Activated T-helper 1 cell treated with Interleukin-2 at 50 U/mL for 16 hours (primary cell): Measurements from ENCODE around the gene RFX5.
"Not testable (repeated sequence)": the region's sequence is repeated elsewhere in the genome, so short reads cannot be mapped to it uniquely, and the experiment has no call there.

Experiments
- DNase-seq: peaks from one replicate; pipeline ENCODE4 v3.0.0-alpha.2; 2020; ENCODE audit warnings: low read depth

The RFX5 gene

DNA sequence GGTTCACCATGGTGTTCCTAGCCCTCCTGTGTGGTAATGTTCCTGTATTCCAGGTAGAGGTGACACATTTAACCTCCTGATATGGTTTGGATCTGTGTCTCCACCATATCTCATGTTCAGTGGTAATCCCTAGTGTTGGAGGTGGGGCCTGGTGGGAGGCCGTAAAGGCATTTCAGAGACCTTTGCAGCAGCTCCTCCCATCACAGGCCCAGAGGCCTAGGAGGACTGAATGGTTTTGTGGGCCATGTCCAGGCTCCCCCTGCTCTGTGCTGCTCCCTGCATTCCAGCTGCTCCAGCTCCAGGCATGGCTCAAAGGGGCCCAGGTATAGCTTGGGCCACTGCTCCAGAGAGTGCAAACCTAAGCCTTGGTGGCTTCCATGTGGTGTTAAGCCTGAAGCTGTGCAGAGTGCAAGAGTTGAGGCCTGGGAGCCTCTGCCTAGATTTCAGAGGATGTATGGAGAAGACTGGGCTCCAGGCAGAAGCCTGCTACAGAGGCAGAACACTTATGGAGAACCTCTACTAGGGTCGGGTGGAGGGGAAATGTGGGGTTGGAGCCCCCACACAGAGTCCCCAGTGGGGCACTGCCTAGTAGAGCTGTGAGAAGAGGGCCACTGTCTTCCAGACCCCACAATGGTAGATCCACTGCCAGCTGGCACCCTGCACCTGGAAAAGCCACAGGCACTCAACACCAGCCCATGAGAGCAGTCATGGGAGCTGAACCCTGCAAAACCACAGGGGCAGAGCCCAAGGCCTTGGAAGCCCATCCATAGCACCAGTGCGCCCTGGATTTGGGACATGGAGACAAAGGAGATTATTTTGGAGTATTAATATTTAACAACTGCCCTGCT lies 15.5 kb upstream of the RFX5 start:
- DNase-seq, result no peak

DNA sequence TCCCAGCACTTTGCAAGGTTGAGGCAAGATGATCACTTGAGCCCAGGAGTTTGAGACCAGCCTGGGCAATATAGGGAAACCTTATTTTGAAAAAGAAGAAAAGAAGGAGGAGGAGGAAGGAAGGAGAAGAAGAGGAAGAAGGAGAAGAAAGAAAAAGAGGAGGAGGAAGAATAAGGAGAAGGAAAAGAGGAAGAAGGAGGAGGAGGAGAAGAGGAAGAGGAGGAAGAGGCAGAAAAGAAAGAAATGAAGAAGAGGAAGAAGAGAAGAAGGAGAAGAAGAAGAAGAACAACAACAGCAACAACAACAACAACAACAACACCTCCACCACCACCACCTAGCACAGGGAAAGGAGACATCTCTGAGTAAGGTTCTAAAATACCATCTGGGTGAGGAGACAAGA lies 14.8 kb upstream of the RFX5 start:
- DNase-seq, result no peak

DNA sequence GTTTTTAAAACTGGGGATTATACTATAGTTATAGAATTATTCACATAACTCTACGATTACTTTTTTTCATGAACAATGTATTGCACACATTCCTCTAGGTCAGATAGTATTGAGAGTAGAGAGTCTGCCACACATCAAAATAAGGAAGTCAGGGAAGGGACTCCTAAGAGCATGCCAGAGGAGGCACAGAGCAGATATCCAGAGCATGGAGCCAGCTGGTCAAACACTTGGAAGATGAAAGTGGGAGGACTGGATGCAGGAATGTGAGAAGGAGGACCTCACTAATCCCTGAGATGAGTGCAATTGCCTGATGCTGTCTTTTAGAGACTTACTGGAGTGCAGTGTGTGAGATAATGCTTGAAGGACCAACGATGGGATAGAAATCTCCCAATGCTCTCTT lies 9.6 kb upstream of the RFX5 start:
- DNase-seq, result no peak

DNA sequence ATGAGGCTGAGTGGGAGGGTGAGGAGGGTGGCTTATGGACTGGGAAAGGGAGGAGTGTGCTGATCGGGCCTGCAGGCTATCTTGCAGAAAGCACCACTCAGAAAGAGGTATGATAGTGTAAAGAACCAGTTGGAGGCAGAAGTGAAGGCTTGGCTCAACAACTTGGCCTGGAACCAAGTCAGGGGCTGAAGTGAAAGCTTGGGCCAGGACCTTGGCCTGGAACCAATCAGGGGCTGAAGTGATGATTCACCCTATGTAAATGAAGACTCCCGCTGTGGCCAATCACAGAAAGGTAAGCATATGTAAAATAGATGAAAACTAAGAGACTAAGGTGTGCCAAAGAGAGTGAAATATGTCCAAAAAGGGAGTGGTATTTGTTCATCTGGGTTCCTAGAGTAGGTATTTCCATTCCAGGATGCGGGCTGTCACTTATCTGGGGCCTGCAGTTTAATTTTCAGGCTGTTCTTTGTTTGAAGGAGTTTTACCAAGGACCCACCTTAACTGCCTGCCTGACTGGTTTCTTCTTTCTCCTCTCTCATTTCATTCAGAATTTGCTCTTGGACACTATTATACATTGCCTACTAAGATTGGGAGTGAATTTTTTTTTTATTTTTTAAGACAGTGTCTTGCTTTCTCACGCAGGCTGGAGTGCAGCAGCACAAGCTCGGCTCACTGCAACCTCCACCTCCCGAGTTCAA lies 5.1 kb upstream of the RFX5 start:
- no peak for DNase-seq

DNA sequence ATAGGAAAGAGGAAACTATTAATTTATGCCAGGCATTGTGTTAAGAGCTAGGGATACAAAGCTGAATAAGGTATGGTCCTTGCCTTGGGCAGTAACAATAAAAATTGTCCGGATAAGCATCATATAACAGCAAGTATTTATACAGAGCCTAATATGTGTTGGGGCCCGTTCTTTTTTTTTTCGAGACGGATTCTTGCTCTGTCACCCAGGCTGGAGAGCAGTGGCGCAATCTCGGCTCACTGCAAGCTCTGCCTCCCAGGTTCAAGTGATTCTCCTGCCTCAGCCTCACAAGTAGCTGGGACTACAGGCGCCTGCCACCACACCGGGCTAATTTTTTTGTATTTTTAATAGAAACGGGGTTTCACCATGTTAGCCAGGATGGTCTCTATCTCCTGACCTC lies 3.3 kb upstream of the RFX5 start:
- DNase-seq, result not testable (repeated sequence)

DNA sequence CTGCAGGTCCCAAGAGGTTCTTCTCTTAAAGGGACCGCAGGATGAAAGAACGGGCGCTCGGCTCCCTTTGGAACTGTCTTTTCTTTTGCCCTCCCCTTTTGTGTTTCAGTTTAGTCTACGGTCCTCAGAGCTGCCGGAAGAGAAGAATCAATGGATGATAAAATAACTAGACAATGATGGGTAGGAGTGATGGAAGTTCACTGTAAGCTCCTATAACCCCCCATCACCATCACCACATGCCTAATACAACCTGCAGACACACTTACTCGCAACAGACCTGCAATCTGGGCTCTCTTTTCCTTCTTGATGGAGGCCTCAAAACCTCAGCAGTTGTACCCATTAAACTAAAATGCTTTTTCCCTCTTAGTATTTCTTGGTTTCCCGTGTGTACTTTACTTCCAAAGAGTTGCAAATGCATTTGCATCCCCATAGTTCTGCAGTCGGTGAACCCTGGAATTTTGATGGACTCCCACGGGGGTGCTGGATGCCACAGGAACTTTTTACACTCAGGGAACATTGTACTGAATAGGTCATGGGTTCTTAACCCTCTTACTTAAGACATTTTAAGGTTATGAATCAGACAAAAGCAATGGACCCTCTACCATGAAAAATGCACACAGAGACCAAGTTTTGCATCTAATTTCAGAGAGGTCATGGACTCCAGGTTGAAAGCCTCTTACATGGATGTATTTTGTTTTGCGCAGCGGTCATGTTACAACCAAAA lies 633 bp upstream of the RFX5 start:
- DNase-seq, result no peak

DNA sequence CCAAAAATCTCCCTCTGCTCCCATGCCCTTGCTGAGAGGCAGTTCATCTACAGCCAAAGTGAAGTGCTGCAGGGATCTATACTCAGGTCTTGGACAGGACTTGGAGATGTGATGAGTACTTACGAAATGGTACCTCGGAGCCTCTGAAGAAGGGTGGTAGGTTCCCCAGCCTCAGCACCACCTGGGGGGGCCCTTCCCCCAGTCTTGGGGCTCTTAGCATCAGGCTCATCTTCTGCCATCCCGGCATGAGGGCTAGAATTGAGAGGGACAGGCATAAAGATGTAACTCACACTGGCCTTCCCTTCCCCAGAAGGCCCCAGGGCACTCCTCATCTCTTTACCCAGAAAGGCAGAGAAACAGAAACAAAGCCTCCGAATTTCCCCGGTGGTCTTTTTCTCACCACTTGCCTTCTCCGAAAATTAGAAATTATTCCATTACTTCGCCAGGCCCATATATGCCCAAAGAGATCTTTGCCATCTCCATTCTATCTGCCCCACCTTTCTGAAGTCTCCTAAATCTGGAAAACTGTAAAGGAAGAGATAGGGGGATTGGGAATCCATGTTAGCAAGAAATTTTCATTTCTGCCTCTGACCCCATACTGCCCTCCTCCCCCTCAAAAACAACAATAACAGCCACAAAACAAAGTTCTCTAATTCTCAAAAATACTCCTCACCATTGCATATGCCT lies 827 bp downstream of the RFX5 start:
- DNase-seq, result no peak

DNA sequence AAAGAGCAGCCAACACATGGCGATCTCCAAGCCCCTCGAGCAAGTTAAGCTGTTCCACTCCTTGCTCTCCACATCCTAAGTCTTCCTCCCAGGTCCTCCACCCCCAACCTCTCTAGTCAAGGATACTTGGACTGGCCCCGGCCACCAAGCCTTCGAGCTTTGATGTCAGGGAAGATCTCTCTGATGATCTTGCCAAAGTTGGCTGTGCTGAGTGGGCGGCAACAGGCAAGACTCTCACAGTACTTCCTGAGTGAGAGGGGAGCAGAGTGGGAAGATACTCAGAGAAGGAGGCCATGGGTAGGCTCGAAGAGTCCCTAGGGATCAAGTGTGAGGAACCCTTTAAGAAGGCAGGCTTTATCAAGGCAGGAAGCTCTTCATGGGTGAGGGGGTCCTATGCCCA lies 2.8 kb downstream of the RFX5 start:
- no peak for DNase-seq

DNA sequence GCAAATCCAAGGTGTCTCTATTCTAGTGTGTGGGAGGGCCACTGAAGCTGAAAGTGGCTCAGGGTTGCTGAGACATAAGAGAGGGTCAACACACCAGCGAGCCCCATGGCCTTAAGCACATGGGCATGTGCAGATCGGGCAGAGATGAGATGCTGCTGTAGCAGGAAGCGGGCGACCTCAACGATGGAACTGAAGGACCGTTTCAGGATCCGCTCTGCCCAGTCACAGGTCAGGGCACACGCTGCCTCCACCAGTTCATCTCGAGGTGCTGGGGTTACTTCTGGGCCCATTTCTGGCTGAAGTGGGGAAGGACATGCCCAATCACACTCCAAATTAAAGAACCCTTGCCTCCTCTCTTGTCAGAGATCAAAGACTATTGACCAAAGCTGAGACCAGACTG lies 3.5 kb downstream of the RFX5 start:
- no peak for DNase-seq

DNA sequence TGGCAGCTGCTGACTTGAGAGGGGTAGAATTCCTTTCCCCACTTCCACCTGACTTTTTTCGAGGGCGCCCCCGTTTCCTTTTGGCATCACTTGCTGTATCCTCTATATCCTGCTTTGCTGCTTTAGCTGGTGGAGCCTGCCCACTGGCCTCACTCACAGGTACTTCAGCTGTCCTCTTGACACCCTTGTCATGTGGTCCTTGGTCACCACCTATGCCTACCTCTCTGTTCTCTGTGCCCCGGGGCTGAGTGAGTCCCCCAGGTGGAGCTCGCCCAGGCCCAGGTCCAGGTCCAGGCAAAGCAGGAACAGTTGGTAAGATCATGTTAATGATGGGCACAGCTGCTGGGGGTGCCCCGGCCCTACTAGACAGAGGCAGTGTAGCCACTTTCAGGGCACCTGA lies 4.5 kb downstream of the RFX5 start:
- DNase-seq, result no peak

DNA sequence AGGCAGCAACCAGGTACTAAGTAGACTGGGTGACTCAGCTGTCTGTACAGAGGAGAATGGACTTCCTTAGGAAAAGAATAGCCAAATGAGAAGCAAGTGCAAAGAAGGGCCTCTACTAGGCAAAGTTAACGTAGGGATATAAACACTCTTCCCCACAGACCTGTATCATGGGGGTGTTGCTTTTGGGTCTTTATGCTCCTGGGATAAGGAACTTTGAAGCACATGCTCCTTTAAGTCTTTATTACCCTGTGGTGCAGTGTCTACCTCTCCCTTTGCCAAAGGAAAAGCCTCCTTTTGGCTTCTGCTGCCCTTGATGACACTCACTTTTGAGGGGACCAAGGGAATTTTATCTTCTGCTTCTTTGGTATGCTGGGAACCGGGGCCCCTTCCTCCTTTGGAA lies 5.0 kb downstream of the RFX5 start:
- no peak for DNase-seq

DNA sequence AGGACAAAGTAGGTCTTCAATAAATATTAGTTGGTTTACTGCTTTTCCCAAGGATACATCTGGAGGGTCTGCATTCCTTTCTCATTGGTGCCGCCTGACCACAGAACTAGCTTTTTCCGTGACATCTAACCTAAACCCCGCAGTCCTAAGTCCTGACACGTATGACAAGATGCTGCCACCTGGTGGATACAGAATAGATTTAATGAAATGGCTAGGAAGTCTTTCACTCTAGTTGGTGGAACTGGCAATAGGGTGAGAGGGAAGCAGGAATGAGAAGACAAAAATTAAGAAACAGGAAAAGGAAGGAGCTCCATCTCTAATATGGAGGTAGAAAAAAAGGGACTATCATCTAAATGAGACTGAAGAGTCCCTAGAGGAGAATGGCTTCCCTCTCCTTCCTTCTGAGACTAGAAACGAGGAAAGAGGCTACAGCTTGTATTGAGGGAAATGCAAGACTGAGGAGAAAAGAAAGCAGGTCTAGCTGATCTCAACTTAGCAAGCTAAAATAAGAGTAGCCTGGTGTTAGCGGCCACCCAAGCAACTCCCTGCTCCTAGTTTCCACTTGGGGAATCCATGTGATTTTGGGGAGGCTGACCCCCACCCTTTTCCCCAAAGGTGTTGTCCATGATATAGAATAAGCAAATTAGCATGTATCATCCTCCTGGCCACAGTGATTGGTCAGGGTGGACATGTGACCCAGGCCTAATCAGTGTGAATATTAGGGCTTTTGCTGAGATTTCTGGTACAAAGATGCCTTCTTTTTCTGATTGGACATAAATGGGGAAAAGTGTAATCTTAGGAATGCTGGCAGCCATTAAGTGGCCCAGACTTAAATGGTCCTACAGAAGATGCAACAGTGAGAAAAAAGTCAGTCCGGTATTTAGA lies 5.9 kb downstream of the RFX5 start:
- DNase-seq, result peak; percentile 12

DNA sequence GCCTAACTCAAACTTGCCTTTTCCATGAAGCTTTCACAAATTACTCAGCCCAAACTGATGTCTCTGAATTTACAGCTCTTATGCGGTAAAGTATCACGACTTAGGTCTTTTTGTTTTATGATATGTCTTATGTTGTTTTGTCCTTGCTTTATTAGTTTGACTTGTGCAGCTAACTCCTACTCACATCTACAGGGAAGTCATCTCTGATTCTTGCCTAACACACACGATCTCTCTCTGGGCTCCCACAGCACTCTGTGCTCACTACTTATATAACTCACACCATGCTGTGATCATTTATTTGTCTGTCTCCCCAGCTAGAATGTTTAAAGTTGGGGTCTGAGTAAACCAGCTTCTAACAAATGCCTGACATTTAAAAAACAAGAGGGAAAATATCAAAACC lies 10.5 kb downstream of the RFX5 start:
- DNase-seq, result no peak

DNA sequence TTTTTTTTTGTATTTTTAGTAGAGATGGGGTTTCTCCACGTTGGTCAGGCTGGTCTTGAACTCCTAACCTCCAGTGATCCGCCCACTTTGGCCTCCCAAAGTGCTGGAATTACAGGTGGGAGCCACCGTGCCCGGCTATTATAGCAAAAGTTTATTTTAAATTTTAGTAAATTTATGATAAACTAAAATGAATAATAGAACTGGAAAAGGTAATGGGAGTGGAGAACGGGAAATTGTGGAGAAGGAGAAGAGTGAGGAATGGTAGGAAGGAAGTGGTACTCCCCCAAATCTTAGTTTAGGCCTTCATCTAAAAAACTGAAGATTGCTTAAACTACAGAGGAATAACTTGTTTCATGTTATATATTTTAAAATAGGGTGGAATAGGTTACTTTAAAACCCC lies 12.2 kb downstream of the RFX5 start:
- no peak for DNase-seq

DNA sequence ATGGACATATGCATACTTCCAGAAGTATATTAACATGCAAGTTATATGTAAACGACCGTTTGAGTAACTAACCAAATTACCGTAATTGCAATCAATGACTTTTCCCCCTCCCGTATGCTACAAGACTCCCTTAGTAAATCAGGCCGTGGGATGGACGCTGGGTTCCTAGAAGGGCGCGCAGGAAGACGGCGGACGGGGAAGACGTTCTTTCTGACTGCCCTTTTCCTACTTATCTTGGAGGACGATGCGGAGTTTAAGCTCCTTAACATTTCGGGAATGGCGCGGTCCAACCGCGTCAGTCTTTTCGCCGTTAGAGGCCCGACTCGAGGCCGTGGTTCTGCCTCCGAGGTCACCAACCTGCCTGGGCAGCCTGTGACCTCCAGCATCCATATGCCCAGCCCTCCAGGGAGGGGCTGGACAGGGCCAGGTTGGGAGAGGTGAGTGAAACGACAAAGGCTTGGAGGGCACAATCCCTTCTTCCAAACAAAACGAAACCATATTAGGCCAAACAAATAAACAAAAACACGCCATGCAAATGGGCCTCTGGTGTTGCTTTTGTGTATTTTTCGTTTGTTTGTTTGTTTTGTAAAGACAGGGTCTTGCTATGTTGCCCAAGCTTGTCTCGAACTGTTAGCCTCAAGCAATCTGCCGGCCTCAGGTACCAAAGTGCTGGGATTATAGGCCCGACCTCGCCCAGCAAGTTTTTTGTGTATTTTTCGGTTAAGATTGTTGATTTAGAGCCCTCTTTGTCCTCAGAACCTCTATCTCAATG lies 19.0 kb downstream of the RFX5 start:
- no peak for DNase-seq

DNA sequence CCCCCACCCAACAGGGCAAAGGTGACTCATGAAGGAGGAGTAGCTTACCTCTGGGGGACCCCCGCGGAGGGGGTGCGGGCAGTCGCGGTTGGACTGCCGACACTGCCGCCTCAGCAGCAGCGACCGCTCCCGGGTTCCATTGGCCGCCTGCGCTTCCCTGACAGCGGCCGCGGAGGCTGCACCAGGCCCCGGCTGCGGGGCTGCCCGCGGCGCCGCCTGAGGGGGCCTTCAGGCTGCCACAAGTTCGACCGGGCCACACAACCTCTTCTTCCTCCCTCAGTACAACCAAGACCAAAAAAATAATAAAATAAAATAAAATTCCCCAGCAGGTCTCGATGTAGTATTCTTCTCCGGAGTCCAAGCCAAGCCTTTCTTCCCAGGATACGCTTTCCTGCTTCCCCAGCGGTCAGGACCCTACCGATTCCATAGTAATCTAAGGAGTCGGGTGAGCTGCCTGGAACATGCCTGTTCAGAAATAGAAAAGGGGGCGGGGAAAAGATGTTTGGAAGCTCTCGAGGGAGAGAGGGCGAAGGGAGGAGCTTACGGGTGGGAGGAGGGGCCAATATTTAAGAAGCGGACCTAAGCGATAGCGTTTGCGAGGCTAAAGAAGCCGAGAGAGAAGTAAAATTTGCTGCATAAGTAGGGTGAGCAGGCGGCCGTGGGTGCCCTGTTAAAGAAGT lies 19.7 kb downstream of the RFX5 start, which contains the start of gene PI4KB:
TSS of gene PI4KB (minus strand) at position 194 of the 680 bp plus-strand sequence. CDS start 10,935 bp downstream, outside the sequence.
- DNase-seq, result peak; percentile 74

DNA sequence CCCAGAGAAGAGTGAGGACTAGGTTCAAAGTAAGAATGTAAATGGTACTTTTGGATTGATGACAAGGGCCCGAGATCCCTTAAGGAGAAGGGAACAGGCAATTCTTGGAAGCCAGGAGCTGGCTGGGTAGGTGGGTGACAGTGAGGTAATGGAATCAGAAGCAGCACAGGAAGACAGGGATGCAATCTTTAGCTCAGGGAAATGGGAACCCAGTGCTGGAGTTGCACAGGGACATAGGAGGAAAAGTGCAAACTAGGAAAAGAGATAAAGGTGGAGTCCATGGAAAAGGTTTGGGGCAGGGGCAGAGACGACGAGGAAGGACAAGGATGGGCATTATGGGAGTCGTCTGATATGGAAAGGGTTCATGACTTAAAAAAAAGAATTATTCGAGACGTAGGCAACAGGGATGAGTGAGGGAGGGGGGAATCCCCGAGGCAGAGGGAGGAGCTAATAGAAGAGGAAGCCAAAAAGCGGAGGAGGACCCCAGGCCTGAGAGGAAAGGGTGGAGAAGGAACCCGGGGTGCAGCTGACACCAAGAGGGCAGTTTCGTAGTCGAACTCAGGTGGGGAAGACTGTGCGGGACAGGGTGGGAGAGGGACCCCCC lies 20.3 kb downstream of the RFX5 start:
- peak; percentile 33 for DNase-seq

DNA sequence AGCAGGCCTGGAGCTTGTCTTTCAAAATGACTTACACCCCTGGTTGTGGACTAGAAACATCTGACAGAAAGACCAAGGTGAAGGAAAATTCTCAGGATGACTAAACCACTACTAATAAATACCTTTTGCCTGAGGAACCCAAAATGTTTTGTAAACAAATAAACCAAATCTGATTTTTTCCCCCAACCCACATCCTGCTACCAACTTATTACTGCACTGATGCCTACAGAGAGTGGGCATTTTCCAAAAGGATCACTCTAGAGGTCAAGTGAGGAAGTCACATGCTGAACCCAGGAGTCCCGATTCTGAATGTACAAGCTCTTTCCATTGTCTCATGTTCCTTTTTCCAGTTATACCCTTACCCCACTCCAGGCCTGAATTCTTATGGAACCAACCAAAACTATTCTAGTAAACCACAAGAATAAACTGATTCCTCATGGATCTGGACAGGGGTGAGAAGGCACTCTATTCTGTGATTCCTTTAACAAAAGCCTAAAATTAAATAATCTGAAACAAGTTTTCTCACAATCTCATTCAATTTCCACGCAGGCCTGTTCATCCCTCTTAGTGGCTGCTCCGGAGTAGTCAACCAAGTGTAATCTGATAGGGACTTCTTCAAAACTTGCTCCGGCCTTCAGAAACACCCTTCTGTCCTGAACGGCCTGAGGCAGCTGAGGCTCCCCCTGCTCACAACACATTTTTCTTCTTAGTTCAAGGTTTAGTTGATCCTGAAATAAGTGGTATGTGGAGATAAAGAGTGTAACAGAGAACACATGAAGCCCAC lies 21.2 kb downstream of the RFX5 start:
- no peak for DNase-seq

DNA sequence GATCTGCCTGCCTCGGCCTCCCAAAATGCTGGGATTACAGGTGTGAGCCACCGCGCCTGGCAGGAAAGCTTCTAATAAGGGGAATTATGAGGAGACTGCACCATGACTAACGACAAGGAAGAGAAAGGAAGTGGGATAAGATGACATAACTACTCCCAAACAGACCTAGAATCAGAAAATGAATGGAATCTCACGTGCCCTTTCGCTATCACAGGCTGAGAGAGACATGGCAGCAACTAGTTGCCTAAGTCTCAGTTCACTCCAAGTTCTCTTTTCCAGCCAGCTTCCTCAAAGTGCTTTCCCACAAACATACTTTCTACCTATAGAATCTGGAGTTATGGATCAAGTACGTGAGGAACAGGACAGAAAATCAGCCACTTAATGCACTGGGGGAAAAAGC lies 21.8 kb downstream of the RFX5 start:
- no peak for DNase-seq
